ENCODE data around the gene MSI2.

Gene MSI2

DNA sequence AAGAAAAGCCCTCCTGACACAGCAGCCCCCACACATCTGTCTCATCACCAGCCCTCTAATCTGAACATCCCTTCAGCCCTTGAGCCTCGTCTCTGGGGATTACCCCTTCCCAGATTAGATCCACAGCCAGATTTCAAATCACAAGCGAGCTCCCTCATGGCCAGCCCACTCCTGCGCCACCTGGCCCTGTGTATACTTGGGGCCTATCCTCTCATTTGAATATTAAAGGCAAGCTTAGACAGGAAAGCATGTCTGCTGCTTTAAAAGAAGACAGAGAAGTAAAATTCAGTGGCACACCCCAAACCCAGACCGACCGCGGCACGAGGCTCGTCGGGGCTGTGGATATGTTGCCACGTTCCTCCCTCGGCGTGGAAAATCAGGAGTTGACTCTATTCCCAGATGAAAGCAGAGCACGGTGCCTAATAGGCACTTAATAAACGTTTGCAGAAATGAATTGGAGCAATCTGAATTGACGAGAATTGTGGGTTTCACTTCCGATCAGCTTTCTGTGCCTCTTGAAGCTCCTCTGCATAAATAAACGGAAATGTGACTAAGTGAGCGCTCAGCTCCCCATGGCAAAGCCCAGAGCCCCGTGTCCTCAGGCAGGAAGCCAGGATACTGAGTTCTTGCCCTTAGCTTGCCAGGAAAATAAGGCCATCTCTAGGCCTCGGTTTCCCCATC lies 380.8 kb downstream of the MSI2 start:
- Histone ChIP-seq H3K36me3 (ENCODE audit: control insufficient read depth in 1 of 2, insufficient read depth in 2 of 2, low read length in 2 of 2) (peaks cover 0 to 7% of the 10 kb centered on the region in 2 donors), H3K27me3 (ENCODE audit: low read depth, low read length) (no peaks in the 10 kb centered on the region), H3K4me1 (ENCODE audit: control insufficient read depth in 1 of 2, insufficient read depth in 2 of 2, low read length in 2 of 2) (no peaks in the 10 kb centered on the region), H3K27ac (ENCODE audit: low read length) (no peak overlapping the region), H3K9me3 (ENCODE audit: control insufficient read depth in 1 of 2, low read length in 2 of 2) (no peaks in the 10 kb centered on the region), H3K4me3 (ENCODE audit: low read depth in 1 of 2, low read length in 2 of 2) (no peak overlapping the region)

DNA sequence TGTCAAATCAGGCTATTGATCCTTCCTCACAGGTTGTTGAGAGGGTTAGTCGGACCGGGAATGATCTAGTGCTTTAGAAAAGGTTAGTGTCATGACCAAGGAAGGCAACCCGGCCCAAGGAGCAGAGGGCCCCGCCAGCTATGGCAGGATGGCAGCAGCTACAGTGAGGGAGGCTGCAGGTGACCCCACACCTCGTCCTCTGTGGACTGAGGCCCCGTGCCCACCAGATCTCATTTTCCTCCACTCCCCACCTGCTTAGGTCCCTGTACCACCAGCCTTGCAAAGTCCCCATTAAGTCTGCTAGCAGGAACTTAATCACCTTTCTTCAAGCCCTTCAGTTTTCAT lies 381.3 kb downstream of the MSI2 start:
- Histone ChIP-seq H3K27ac (ENCODE audit: low read length) (no peak overlapping the region), H3K4me1 (ENCODE audit: control insufficient read depth in 1 of 2, insufficient read depth in 2 of 2, low read length in 2 of 2) (no peaks in the 10 kb centered on the region), H3K4me3 (ENCODE audit: low read depth in 1 of 2, low read length in 2 of 2) (no peak overlapping the region), H3K27me3 (ENCODE audit: low read depth, low read length) (no peaks in the 10 kb centered on the region), H3K9me3 (ENCODE audit: control insufficient read depth in 1 of 2, low read length in 2 of 2) (no peaks in the 10 kb centered on the region), H3K36me3 (ENCODE audit: control insufficient read depth in 1 of 2, insufficient read depth in 2 of 2, low read length in 2 of 2) (peaks cover 0 to 7% of the 10 kb centered on the region in 2 donors)

DNA sequence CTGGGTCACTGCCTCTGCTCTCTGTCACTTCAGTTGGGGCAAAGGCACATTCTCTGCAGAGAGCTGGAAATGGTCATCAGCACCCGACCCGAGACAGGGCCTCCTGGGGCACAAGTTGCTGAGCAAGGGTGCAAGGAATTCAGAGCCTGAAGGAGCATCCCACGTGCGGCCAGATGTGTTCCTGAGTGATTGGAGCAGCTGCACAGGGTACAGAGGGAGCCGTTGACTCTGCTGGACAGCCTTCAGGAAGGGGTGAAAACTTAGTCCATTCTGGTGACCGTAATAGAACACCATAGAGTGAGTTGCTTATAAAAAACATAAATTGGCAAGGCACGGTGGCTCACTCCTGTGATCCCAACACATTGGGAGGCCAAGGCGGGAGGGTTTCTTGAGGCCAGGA lies 382.0 kb downstream of the MSI2 start:
- H3K27me3 ChIP-seq (ENCODE audit: low read depth, low read length) = no peaks in the 10 kb centered on the region
- no peaks in the 10 kb centered on the region for H3K9me3 ChIP-seq (ENCODE audit: control insufficient read depth in 1 of 2, low read length in 2 of 2)
- H3K4me3 ChIP-seq (ENCODE audit: low read depth in 1 of 2, low read length in 2 of 2) = no peak overlapping the region
- H3K36me3 ChIP-seq (ENCODE audit: control insufficient read depth in 1 of 2, insufficient read depth in 2 of 2, low read length in 2 of 2) = peaks cover 0 to 2% of the 10 kb centered on the region in 2 donors
- H3K4me1 ChIP-seq (ENCODE audit: control insufficient read depth in 1 of 2, insufficient read depth in 2 of 2, low read length in 2 of 2) = no peaks in the 10 kb centered on the region
- no peak overlapping the region for H3K27ac ChIP-seq (ENCODE audit: low read length)

DNA sequence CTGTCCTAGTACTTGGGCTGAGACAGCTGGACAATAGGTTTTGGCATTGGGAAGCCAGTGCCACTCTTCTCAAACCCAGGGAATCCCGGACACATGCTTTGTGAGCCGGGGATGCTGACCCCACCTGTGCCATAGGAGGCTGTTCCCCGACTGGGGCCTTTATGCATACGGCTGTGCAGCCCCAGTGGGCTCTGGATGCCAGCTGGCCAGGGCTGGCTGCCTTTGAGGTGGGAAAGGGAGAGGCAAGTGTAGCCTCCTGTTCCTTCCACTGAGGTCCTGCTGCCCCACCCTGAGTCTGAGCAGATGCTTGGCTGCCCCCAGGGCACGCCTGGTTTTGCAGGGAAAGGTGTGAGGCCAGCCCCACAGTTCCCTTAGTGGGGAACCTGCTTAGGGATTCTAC lies 383.1 kb downstream of the MSI2 start:
- Histone ChIP-seq H3K4me1 (ENCODE audit: control insufficient read depth in 1 of 2, insufficient read depth in 2 of 2, low read length in 2 of 2) (no peaks in the 10 kb centered on the region), H3K36me3 (ENCODE audit: control insufficient read depth in 1 of 2, insufficient read depth in 2 of 2, low read length in 2 of 2) (no peaks in the 10 kb centered on the region), H3K9me3 (ENCODE audit: control insufficient read depth in 1 of 2, low read length in 2 of 2) (no peaks in the 10 kb centered on the region), H3K27ac (ENCODE audit: low read length) (no peak overlapping the region), H3K27me3 (ENCODE audit: low read depth, low read length) (no peaks in the 10 kb centered on the region), H3K4me3 (ENCODE audit: low read depth in 1 of 2, low read length in 2 of 2) (no peak overlapping the region)

DNA sequence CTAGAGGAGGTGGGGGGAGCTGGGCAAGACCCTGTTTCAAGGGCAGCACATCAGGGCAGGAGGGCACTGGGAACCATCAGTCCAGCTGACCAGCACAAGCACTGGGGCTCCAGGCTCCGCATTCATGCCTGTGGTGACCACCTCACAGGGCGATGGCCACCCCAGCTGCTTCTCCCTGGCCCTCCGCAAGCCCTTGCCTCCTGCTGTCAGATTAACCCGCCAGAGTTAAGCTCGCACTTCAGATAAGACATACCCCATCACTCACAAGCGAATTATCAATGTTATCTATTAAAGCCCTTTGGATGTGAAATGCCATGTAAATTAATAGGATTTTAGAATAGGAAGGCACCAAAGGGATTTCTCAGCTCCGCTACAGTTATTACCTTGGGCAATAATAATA lies 383.8 kb downstream of the MSI2 start:
- Histone ChIP-seq H3K4me1 (ENCODE audit: control insufficient read depth in 1 of 2, insufficient read depth in 2 of 2, low read length in 2 of 2) (no peaks in the 10 kb centered on the region), H3K36me3 (ENCODE audit: control insufficient read depth in 1 of 2, insufficient read depth in 2 of 2, low read length in 2 of 2) (no peaks in the 10 kb centered on the region), H3K27me3 (ENCODE audit: low read depth, low read length) (no peaks in the 10 kb centered on the region), H3K9me3 (ENCODE audit: control insufficient read depth in 1 of 2, low read length in 2 of 2) (no peaks in the 10 kb centered on the region), H3K4me3 (ENCODE audit: low read depth in 1 of 2, low read length in 2 of 2) (no peak overlapping the region), H3K27ac (ENCODE audit: low read length) (no peak overlapping the region)

DNA sequence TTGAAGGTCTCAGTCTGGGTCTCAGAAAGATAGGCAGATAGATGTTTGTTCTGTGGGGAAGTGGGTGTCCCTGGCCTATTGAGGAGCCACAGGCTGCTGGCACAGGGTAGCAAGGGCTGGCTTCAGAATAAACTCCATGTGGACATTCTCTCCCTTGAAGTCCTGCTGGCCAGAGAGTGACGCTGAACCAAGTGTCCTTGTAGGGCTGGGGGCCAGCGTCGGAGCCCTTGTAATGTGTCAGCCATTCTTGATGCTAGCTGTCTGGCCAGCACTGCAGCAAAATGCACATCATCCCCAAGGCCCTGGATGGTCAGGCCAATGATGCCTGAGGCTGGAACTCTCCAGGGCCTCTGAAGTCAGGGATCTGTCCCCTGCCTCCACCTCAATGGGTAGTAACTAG lies 385.4 kb downstream of the MSI2 start:
- no peak overlapping the region for H3K27ac ChIP-seq (ENCODE audit: low read length)
- no peaks in the 10 kb centered on the region for H3K4me1 ChIP-seq (ENCODE audit: control insufficient read depth in 1 of 2, insufficient read depth in 2 of 2, low read length in 2 of 2)
- H3K4me3 ChIP-seq (ENCODE audit: low read depth in 1 of 2, low read length in 2 of 2) = no peak overlapping the region
- H3K27me3 ChIP-seq (ENCODE audit: low read depth, low read length) = no peaks in the 10 kb centered on the region
- no peaks in the 10 kb centered on the region for H3K9me3 ChIP-seq (ENCODE audit: control insufficient read depth in 1 of 2, low read length in 2 of 2)
- H3K36me3 ChIP-seq (ENCODE audit: control insufficient read depth in 1 of 2, insufficient read depth in 2 of 2, low read length in 2 of 2) = no peaks in the 10 kb centered on the region

DNA sequence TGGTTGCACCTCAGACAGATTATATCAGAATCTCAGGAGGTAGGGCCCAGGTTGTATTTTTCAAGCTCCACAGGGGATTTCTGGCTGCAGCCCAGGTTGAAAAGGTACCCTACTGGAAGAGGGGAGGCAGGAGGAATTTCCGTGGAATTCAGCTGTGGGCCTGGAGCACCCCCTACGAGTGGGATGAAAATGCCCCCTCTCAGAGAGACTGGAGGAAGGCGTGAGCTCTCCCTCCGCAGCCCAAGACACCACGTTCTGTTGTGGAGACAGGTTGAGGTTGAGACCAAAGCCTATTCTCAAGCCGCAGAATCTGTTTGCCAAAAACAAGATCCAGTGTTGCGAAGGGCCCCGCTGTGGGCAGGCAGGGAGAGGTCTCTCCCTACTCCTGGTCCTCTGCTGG lies 386.7 kb downstream of the MSI2 start:
- Histone ChIP-seq H3K4me3 (ENCODE audit: low read depth in 1 of 2, low read length in 2 of 2) (no peak overlapping the region), H3K4me1 (ENCODE audit: control insufficient read depth in 1 of 2, insufficient read depth in 2 of 2, low read length in 2 of 2) (no peaks in the 10 kb centered on the region), H3K27ac (ENCODE audit: low read length) (no peak overlapping the region), H3K27me3 (ENCODE audit: low read depth, low read length) (no peaks in the 10 kb centered on the region), H3K36me3 (ENCODE audit: control insufficient read depth in 1 of 2, insufficient read depth in 2 of 2, low read length in 2 of 2) (no peaks in the 10 kb centered on the region), H3K9me3 (ENCODE audit: control insufficient read depth in 1 of 2, low read length in 2 of 2) (no peaks in the 10 kb centered on the region)

DNA sequence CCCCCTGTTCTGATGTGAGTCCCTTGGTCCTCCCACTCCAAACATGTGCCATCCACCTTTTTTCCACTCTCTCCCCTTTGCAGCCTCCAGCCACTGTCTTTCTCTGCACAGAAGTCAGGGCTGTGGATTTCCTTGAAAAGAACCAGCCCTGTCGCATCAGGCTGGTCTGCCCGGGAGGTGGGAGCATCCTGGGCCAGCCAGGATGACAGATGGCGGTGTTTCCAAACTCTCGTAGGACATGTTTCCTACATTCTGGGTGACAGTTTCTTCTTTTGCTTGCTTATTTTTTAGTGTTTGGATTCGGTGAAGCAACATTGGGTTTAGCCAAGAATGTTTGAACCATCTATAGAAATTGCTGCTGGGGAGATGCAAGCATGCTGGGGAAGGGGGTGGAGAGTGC lies 388.0 kb downstream of the MSI2 start:
- H3K27ac ChIP-seq (ENCODE audit: low read length) = no peak overlapping the region
- no peak overlapping the region for H3K4me3 ChIP-seq (ENCODE audit: low read depth in 1 of 2, low read length in 2 of 2)
- H3K27me3 ChIP-seq (ENCODE audit: low read depth, low read length) = no peaks in the 10 kb centered on the region
- H3K9me3 ChIP-seq (ENCODE audit: control insufficient read depth in 1 of 2, low read length in 2 of 2) = no peaks in the 10 kb centered on the region
- no peaks in the 10 kb centered on the region for H3K4me1 ChIP-seq (ENCODE audit: control insufficient read depth in 1 of 2, insufficient read depth in 2 of 2, low read length in 2 of 2)
- H3K36me3 ChIP-seq (ENCODE audit: control insufficient read depth in 1 of 2, insufficient read depth in 2 of 2, low read length in 2 of 2) = peaks cover 0 to 4% of the 10 kb centered on the region in 2 donors

DNA sequence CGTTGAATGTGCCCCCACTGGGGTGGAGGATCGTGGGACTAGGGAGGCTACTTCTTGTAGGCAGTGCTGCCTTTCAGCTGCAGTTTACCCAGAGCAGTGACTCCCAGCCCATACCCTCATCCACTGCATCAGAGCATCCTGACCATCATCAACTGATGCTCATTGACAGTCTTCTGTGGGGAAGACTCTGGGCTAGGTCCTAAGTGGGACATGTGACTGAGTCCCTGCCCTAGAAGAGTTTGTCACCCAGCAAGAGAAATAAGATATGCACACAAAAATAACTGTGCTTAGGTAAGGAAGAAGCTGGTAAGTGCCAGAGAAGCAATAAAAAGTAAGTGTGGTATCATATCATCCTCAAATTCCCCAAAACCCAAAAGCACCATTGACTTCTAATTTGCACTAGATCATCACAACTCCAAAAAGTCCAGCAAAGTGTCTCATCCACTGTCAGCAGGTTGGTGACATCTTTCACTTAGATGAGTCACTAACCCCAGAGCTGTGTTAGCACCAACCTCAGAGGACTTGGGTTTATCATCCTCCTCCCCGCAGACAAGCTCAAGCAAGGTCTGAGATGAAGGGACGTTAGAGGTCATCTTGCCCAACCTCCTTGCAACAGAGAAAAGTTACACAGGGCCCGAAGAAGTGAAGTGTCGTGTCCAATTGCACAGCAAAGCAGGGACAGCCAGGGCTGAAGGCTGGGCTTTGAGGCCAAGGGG lies 389.8 kb downstream of the MSI2 start:
- Histone ChIP-seq H3K27me3 (ENCODE audit: low read depth, low read length) (no peaks in the 10 kb centered on the region), H3K36me3 (ENCODE audit: control insufficient read depth in 1 of 2, insufficient read depth in 2 of 2, low read length in 2 of 2) (peaks cover 0 to 4% of the 10 kb centered on the region in 2 donors), H3K9me3 (ENCODE audit: control insufficient read depth in 1 of 2, low read length in 2 of 2) (no peaks in the 10 kb centered on the region), H3K4me3 (ENCODE audit: low read depth in 1 of 2, low read length in 2 of 2) (no peak overlapping the region), H3K27ac (ENCODE audit: low read length) (no peak overlapping the region), H3K4me1 (ENCODE audit: control insufficient read depth in 1 of 2, insufficient read depth in 2 of 2, low read length in 2 of 2) (no peaks in the 10 kb centered on the region)

DNA sequence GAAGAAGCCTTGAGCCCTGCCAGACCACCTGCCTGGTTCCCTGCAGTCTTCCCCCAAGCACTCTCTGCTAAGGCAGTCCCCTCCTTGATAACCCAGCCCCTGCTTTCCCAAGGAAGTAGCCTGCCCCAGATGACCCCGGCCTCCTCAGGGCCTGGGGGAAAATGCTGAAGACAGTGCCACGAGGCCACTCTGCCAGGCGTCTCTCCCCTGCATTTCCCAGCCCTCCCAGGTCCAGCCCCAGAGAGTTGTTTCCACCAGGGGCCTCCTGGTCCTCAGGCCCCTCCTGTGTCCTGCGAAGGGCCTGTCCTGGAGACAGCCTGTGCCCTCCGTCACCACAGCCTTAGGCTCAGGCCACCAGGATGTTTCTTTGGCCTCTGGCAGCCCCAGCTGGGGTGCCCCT lies 392.4 kb downstream of the MSI2 start:
- Histone ChIP-seq H3K27me3 (ENCODE audit: low read depth, low read length) (no peaks in the 10 kb centered on the region), H3K4me3 (ENCODE audit: low read depth in 1 of 2, low read length in 2 of 2) (no peak overlapping the region), H3K9me3 (ENCODE audit: control insufficient read depth in 1 of 2, low read length in 2 of 2) (no peaks in the 10 kb centered on the region), H3K27ac (ENCODE audit: low read length) (no peak overlapping the region), H3K4me1 (ENCODE audit: control insufficient read depth in 1 of 2, insufficient read depth in 2 of 2, low read length in 2 of 2) (no peaks in the 10 kb centered on the region), H3K36me3 (ENCODE audit: control insufficient read depth in 1 of 2, insufficient read depth in 2 of 2, low read length in 2 of 2) (peaks cover 4 to 9% of the 10 kb centered on the region in 2 donors)

DNA sequence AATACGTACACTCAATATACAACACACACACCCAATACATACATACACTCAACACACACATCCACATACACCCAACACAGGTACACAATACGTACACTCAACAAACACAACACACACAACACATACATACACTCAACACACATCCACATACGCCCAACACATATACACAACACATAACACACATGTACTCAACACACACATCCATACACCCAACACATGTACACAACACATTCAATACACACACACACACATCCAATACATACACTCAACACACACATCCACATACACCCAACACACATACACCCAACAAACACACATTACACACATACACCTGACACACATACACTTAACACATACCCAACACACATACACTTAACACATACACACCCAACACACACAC lies 392.9 kb downstream of the MSI2 start:
- Histone ChIP-seq H3K4me1 (ENCODE audit: control insufficient read depth in 1 of 2, insufficient read depth in 2 of 2, low read length in 2 of 2) (no peaks in the 10 kb centered on the region), H3K4me3 (ENCODE audit: low read depth in 1 of 2, low read length in 2 of 2) (no peak overlapping the region), H3K36me3 (ENCODE audit: control insufficient read depth in 1 of 2, insufficient read depth in 2 of 2, low read length in 2 of 2) (peaks cover 4 to 9% of the 10 kb centered on the region in 2 donors), H3K27ac (ENCODE audit: low read length) (no peak overlapping the region), H3K9me3 (ENCODE audit: control insufficient read depth in 1 of 2, low read length in 2 of 2) (no peaks in the 10 kb centered on the region), H3K27me3 (ENCODE audit: low read depth, low read length) (no peaks in the 10 kb centered on the region)

All from muscle layer of duodenum (tissue), 2 donors.